Suprapubic skin (tissue), 4 donors: Measurements from ENCODE around the gene KRT25. TPM values are rescaled to one million over a fixed set of nuclear protein-coding genes. Genes with fewer than 3 reads are reported as not detected.

ENCODE experiments used
- DNase-seq, 2 donors: peaks; one replicate each; pipeline ENCODE4 v3.0.0-alpha.2; 2019; ENCODE audit warnings: low spot score in 2 of 2
- H3K27ac ChIP-seq: fragments of 200-600 bp; sonication (generic); one replicate; pipeline ENCODE4 v1.5.1; 2019
- H3K27me3 ChIP-seq: fragments of 200-600 bp; sonication (generic); one replicate; pipeline ENCODE4 v1.5.1; 2019
- H3K36me3 ChIP-seq: fragments of 200-600 bp; sonication (generic); one replicate; pipeline ENCODE4 v1.5.1; 2019
- H3K4me1 ChIP-seq: fragments of 200-600 bp; sonication (generic); one replicate; pipeline ENCODE4 v1.5.1; 2019
- H3K4me3 ChIP-seq: fragments of 200-600 bp; sonication (generic); one replicate; pipeline ENCODE4 v1.5.1; 2019; ENCODE audit warnings: mild to moderate bottlenecking
- H3K9me3 ChIP-seq: fragments of 200-600 bp; sonication (generic); one replicate; pipeline ENCODE4 v1.5.1; 2019
- CTCF ChIP-seq, 2 donors: fragments of 200-600 bp in 1 of 2; fragments of 450-650 bp in 1 of 2; sonication (generic) in 1 of 2; IDR thresholded peaks; one replicate each; pipeline ENCODE4 v1.5.1; 2016 to 2019; ENCODE audit warnings: antibody characterized with exemption in 2 of 2, mild to moderate bottlenecking in 1 of 2, moderate library complexity in 1 of 2
- EP300 ChIP-seq: sonication (generic); formaldehyde crosslinking; IDR thresholded peaks from one replicate; pipeline ENCODE4 v1.6.1; 2017; ENCODE audit warnings: antibody characterized with exemption
- POLR2A ChIP-seq, 2 donors: fragments of 450-650 bp; IDR thresholded peaks; one replicate each; pipeline ENCODE4 v1.6.1; 2017; ENCODE audit warnings: antibody characterized with exemption in 2 of 2, mild to moderate bottlenecking in 2 of 2, moderate library complexity in 2 of 2
- POLR2AphosphoS5 ChIP-seq, 3 donors: sonication (generic); formaldehyde crosslinking; IDR thresholded peaks; one replicate each; pipeline ENCODE4 v1.6.1; 2017; ENCODE audit warnings: antibody characterized with exemption in 3 of 3
- WGBS: methylation state at CpG from one replicate; pipeline ENCODE4 v1.1.5; 2018; 5-methylcytosine and 5-hydroxymethylcytosine counted together
- total RNA-seq, 4 donors: library from RNA; depleted of rRNA; stranded (reverse); fragments of >200 nt; gene quantifications; one replicate each; pipeline ENCODE4 v1.1.0, GENCODE V29; 2016

The KRT25 gene
- total RNA-seq, 4 donors from 2014 or later = 8.7 to 383 (median 119) TPM

- no peak overlapping the region for H3K4me3 ChIP-seq
- H3K4me1 ChIP-seq = peaks cover 4% of the 10 kb centered on the region
- WGBS = 81% methylated on average over 27 of the region's 27 CpGs
- TF ChIP-seq POLR2A (IDR thresholded peaks at IDR 0.05) (no peak), CTCF (IDR thresholded peaks at IDR 0.05) (no peak), EP300 (no peak), POLR2AphosphoS5 (IDR thresholded peaks at IDR 0.05) (no peak)
- H3K36me3 ChIP-seq = no peaks in the 10 kb centered on the region
- peaks cover 21% of the 10 kb centered on the region for H3K27me3 ChIP-seq
- H3K27ac ChIP-seq = no peak overlapping the region
- DNase-seq = no peak
- no peaks in the 10 kb centered on the region for H3K9me3 ChIP-seq
These were observed 41.7 kb upstream of the KRT25 start for GRCh38 chr17:40796846-40797245.

- H3K36me3 ChIP-seq = no peaks in the 10 kb centered on the region
- H3K27ac ChIP-seq = no peak overlapping the region
- peaks cover 19% of the 10 kb centered on the region for H3K27me3 ChIP-seq
- H3K4me1 ChIP-seq = peaks cover 12% of the 10 kb centered on the region
- WGBS = 75% methylated on average over 10 of the region's 10 CpGs
- H3K4me3 ChIP-seq = no peak overlapping the region
- no peak for TF ChIP-seq CTCF (IDR thresholded peaks at IDR 0.05)
- no peak for DNase-seq
- H3K9me3 ChIP-seq = no peaks in the 10 kb centered on the region
These were observed 40.0 kb upstream of the KRT25 start for GRCh38 chr17:40795019-40795667.

GRCh38 chr17:40794466-40794865, 39.3 kb upstream of the KRT25 start:
- no peak for TF ChIP-seq POLR2A (IDR thresholded peaks at IDR 0.05)
- no peak for TF ChIP-seq EP300
- TF ChIP-seq CTCF (IDR thresholded peaks at IDR 0.05) = no peak
- TF ChIP-seq POLR2AphosphoS5 (IDR thresholded peaks at IDR 0.05) = no peak
- H3K36me3 ChIP-seq = no peaks in the 10 kb centered on the region
- no peak for DNase-seq
- H3K27ac ChIP-seq = no peak overlapping the region
- H3K9me3 ChIP-seq = no peaks in the 10 kb centered on the region
- WGBS = 85% methylated on average over 2 of the region's 2 CpGs
- peaks cover 16% of the 10 kb centered on the region for H3K27me3 ChIP-seq
- H3K4me3 ChIP-seq = no peak overlapping the region
- H3K4me1 ChIP-seq = peaks cover 12% of the 10 kb centered on the region

- Histone ChIP-seq H3K4me3 (no peak overlapping the region), H3K4me1 (peaks cover 17% of the 10 kb centered on the region), H3K36me3 (no peaks in the 10 kb centered on the region), H3K27ac (no peak overlapping the region), H3K9me3 (no peaks in the 10 kb centered on the region), H3K27me3 (peaks cover 14% of the 10 kb centered on the region)
- TF ChIP-seq POLR2A (IDR thresholded peaks at IDR 0.05) (no peak), POLR2AphosphoS5 (IDR thresholded peaks at IDR 0.05) (no peak), CTCF (IDR thresholded peaks at IDR 0.05) (no peak), EP300 (no peak)
- 55% methylated on average over 10 of the region's 10 CpGs for WGBS
- DNase-seq = no peak
These were observed 38.7 kb upstream of the KRT25 start for GRCh38 chr17:40793832-40794231.

- no peak overlapping the region for H3K4me3 ChIP-seq
- H3K9me3 ChIP-seq = no peaks in the 10 kb centered on the region
- TF ChIP-seq POLR2AphosphoS5 (IDR thresholded peaks at IDR 0.05) (no peak), CTCF (IDR thresholded peaks at IDR 0.05) (peak; percentile 44 to 55)
- WGBS = 23% methylated on average over 6 of the region's 6 CpGs
- peaks cover 10% of the 10 kb centered on the region for H3K27me3 ChIP-seq
- H3K27ac ChIP-seq = no peak overlapping the region
- no peaks in the 10 kb centered on the region for H3K36me3 ChIP-seq
- H3K4me1 ChIP-seq = peaks cover 17% of the 10 kb centered on the region
- no peak for DNase-seq
These were observed 36.8 kb upstream of the KRT25 start for GRCh38 chr17:40791787-40792436.
